ENCODE data around the gene SEPTIN2.

DNA sequence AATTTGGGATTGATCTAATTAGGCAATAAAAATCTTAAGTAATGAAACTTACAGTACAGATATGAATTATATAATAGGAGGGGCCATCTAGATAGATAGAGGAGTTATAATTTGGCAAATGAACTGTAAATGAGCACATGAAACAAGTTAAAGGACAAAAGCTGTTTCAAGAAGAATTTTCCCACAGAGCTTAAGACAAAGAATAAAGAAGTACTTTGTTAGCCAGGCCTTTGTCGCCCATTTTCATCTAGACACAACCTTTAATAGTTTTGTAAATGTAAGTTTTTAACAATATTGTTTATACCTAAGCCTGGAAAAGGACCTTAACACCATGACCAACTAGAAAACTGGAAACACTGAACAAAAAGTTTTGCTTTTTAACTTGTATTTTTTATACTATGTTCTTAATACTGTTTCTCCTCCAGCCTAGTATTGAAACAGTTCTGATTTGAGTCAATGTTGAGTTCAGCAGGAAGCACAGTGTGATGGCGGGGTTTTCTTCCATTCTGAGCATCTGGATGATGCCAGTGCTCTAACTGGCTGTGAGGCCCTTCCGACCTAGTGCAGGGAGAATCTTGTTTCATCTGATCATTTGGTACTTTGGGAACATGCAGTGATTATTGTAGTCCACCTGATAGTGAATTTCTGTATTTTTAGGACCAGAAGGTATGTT lies 77.9 kb downstream of the SEPTIN2 start:
- no peak for TF ChIP-seq YY1 (IDR thresholded peaks at IDR 0.05; ENCODE audit: low read depth)
- no peak for TF ChIP-seq CREB1 (IDR thresholded peaks at IDR 0.05; ENCODE audit: low read depth)
- TF ChIP-seq RAD21 (IDR thresholded peaks at IDR 0.05; ENCODE audit: low read depth) = no peak
- no peak for TF ChIP-seq EP300 (IDR thresholded peaks at IDR 0.05; ENCODE audit: borderline replicate concordance)
- TF ChIP-seq, protein P1, sequence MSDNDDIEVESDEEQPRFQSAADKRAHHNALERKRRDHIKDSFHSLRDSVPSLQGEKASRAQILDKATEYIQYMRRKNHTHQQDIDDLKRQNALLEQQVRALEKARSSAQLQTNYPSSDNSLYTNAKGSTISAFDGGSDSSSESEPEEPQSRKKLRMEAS (IDR thresholded peaks at IDR 0.05) = no peak

All from Ishikawa (cell line).